Endothelial cell of umbilical vein (primary cell): Measurements from ENCODE around the gene MMRN2. TPM values are rescaled to one million over a fixed set of nuclear protein-coding genes. Genes with fewer than 3 reads are reported as not detected.

Experiments used
- BruUV-seq: library from RNA; stranded (reverse); fragments of 400-500 nt; replicated peaks from 2 replicates; lab custom pipeline; 2021; lab: Mats Ljungman, UMichigan
- CTCF ChIA-PET: fragments of 300-600, 350-600 bp; sonication (Branson Sonifier 250); formaldehyde crosslinking; loops from one replicate; lab custom pipeline; 2021; ENCODE audit warnings: antibody characterized with exemption, inconsistent platforms; lab: Charles Lee
- POLR2A ChIA-PET: fragments of 300-600, 350-600 bp; sonication (Branson Sonifier 250); formaldehyde crosslinking; loops from one replicate; lab custom pipeline; 2021; ENCODE audit warnings: antibody characterized with exemption, inconsistent platforms; lab: Charles Lee
- DNase-seq: peaks from one replicate; pipeline ENCODE4 v3.0.0-alpha.2; 2011; ENCODE audit warnings: low read depth, low spot score
- FAIRE-seq: peaks from 2 replicates; lab custom pipeline; 2011; peaks lifted over from hg19 to GRCh38; lab: Jason Lieb, UNC
- H2AFZ ChIP-seq: 2 replicates; pipeline ENCODE4 v1.6.0; 2012; ENCODE audit warnings: low read depth, low read length, control low read depth, inconsistent platforms
- H3K27ac ChIP-seq: 2 replicates; pipeline ENCODE4 v1.5.1; 2011; ENCODE audit warnings: low read depth, mild to moderate bottlenecking, control low read depth, low read length, moderate library complexity; ENCODE audit not compliant: insufficient read depth
- H3K27me3 ChIP-seq, 2 experiments: 2 replicates each; pipeline versions ENCODE4 v1.6.0 to v1.6.1; 2011; ENCODE audit warnings: low read length in 2 of 2, mixed read lengths in 1 of 2; ENCODE audit not compliant: control insufficient read depth in 2 of 2, insufficient read depth in 2 of 2
- H3K36me3 ChIP-seq, 2 experiments: 2 replicates in 1 of 2; 3 replicates in 1 of 2; pipeline ENCODE4 v1.5.1; 2011; ENCODE audit warnings: low read length in 2 of 2, mild to moderate bottlenecking in 1 of 2, moderate library complexity in 1 of 2; ENCODE audit not compliant: control insufficient read depth in 2 of 2, insufficient read depth in 2 of 2; ENCODE audit errors: extremely low read depth in 1 of 2
- H3K4me1 ChIP-seq: 3 replicates; pipeline ENCODE4 v1.5.1; 2011; ENCODE audit warnings: mild to moderate bottlenecking, low read length; ENCODE audit not compliant: control insufficient read depth, insufficient read depth; ENCODE audit errors: extremely low read depth
- H3K4me2 ChIP-seq: 2 replicates; pipeline ENCODE4 v1.6.1; 2011; ENCODE audit warnings: low read length, control low read depth, mixed read lengths; ENCODE audit not compliant: insufficient read depth
- H3K4me3 ChIP-seq, 3 experiments: fragments of 200-600 bp in 1 of 3; sonication (generic), shearing (Covaris generic) in 1 of 3; replicated peaks in 1 of 3; 2 replicates each; pipeline ENCODE4 v1.5.1; 2011 to 2016; ENCODE audit warnings: control low read depth in 3 of 3, low read length in 3 of 3, mild to moderate bottlenecking in 2 of 3, inconsistent platforms in 1 of 3, low read depth in 1 of 3, moderate library complexity in 1 of 3; ENCODE audit not compliant: insufficient read depth in 1 of 3
- H3K79me2 ChIP-seq: 2 replicates; pipeline ENCODE4 v1.6.0; 2012; ENCODE audit warnings: low read length, inconsistent platforms; ENCODE audit not compliant: control insufficient read depth, insufficient read depth
- H3K9ac ChIP-seq: replicated peaks from 2 replicates; pipeline ENCODE3; 2011; ENCODE audit warnings: low read length, control low read depth; ENCODE audit not compliant: insufficient read depth; ENCODE audit errors: extremely low read depth
- H3K9me1 ChIP-seq: replicated peaks from 3 replicates; pipeline ENCODE4 v1.6.0; 2011; ENCODE audit warnings: mild to moderate bottlenecking, low read length; ENCODE audit not compliant: control insufficient read depth, insufficient read depth; ENCODE audit errors: extremely low read depth
- H3K9me3 ChIP-seq: replicated peaks from 2 replicates; pipeline ENCODE4 v1.5.1; 2012; ENCODE audit warnings: low read length, inconsistent platforms; ENCODE audit not compliant: control insufficient read depth, insufficient read depth
- H4K20me1 ChIP-seq: replicated peaks from 2 replicates; pipeline ENCODE3; 2011; ENCODE audit warnings: mild to moderate bottlenecking, low read length; ENCODE audit not compliant: control insufficient read depth, insufficient read depth; ENCODE audit errors: extremely low read depth
- EZH2 ChIP-seq: IDR thresholded peaks from 2 replicates; pipeline ENCODE4 v1.6.1; 2012; ENCODE audit warnings: borderline replicate concordance, low read depth, mild to moderate bottlenecking, moderate library complexity, low read length, inconsistent platforms; ENCODE audit not compliant: severe bottlenecking
- FOS ChIP-seq: IDR thresholded peaks from 2 replicates; pipeline ENCODE4 v1.6.1; 2011; ENCODE audit warnings: mild to moderate bottlenecking, low read length, moderate library complexity, borderline replicate concordance; ENCODE audit not compliant: insufficient read depth
- JUN ChIP-seq: IDR thresholded peaks from 2 replicates; pipeline ENCODE4 v1.6.1; 2011; ENCODE audit warnings: borderline replicate concordance, low read depth; ENCODE audit not compliant: insufficient read length, insufficient read depth
- MYC ChIP-seq: IDR thresholded peaks from one replicate; pipeline ENCODE4 v1.6.1; 2011; ENCODE audit warnings: mild to moderate bottlenecking, low read depth, low read length
- POLR2A ChIP-seq: IDR thresholded peaks from 2 replicates; pipeline ENCODE4 v1.6.1; 2012; ENCODE audit warnings: low read depth, mild to moderate bottlenecking, control low read depth, low read length
- dilution Hi-C: fragments of 300-500 bp; cut with MboI; formaldehyde crosslinking; loops from one replicate; pipeline ENCODE4 v1.15.0; 2019; ENCODE audit warnings: low sequenced_read_pairs; ENCODE audit not compliant: extremely low pct_ligation_motif_present
- intact Hi-C: fragments of 100-400 bp; cut with micrococcal nuclease; formaldehyde crosslinking; loops from one replicate; pipeline ENCODE4 v1.10.0; 2022
- polyA plus RNA-seq, 4 experiments: library from polyadenylated mRNA; depleted of rRNA in 3 of 4; stranded (reverse) in 3 of 4; unstranded in 1 of 4; fragments of >200 nt; gene quantifications; 2 replicates each; pipeline versions ENCODE4 v1.2.1 to v1.2.3, GENCODE V29; 2011 to 2012; ENCODE audit warnings: missing spikeins in 1 of 4
- total RNA-seq: library from RNA; stranded (reverse); gene quantifications from 2 replicates; pipeline ENCODE4 v1.2.3, GENCODE V29; 2021
- TF ChIP-seq, protein P1 (sequence below), 2 donors: IDR thresholded peaks; 1 replicate in 1 of 2; 2 replicates in 1 of 2; pipeline ENCODE4 v1.5.1; 2011; ENCODE audit warnings: low read length in 2 of 2, mild to moderate bottlenecking in 2 of 2, moderate library complexity in 2 of 2, control low read depth in 1 of 2, inconsistent platforms in 1 of 2, low read depth in 1 of 2; ENCODE audit not compliant: insufficient read depth in 1 of 2; ENCODE audit errors: extremely low read depth in 1 of 2
- TF ChIP-seq, protein P2 (sequence below): IDR thresholded peaks from 2 replicates; pipeline ENCODE4 v1.6.1; 2011; ENCODE audit not compliant: insufficient read depth, insufficient read length

The MMRN2 gene
- total and polyA plus RNA-seq, 2 donors (not counting 3 experiments of a cell fraction or from before 2014, with no cell fraction given), result 154 to 169 TPM

GRCh38 chr10:86968994-86969355 lies 11.6 kb upstream of the MMRN2 start:
- H3K79me2 ChIP-seq, result no peaks in the 10 kb centered on the region
- TF ChIP-seq MYC, result no peak
- TF ChIP-seq, protein P1, sequence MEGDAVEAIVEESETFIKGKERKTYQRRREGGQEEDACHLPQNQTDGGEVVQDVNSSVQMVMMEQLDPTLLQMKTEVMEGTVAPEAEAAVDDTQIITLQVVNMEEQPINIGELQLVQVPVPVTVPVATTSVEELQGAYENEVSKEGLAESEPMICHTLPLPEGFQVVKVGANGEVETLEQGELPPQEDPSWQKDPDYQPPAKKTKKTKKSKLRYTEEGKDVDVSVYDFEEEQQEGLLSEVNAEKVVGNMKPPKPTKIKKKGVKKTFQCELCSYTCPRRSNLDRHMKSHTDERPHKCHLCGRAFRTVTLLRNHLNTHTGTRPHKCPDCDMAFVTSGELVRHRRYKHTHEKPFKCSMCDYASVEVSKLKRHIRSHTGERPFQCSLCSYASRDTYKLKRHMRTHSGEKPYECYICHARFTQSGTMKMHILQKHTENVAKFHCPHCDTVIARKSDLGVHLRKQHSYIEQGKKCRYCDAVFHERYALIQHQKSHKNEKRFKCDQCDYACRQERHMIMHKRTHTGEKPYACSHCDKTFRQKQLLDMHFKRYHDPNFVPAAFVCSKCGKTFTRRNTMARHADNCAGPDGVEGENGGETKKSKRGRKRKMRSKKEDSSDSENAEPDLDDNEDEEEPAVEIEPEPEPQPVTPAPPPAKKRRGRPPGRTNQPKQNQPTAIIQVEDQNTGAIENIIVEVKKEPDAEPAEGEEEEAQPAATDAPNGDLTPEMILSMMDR (IDR thresholded peaks at IDR 0.05; ENCODE audit: extremely low read depth in 1 of 2, insufficient read depth in 1 of 2, low read depth in 1 of 2, low read length in 2 of 2), result no peak
- no peak for TF ChIP-seq EZH2
- no peak for TF ChIP-seq JUN
- TF ChIP-seq, protein P2, sequence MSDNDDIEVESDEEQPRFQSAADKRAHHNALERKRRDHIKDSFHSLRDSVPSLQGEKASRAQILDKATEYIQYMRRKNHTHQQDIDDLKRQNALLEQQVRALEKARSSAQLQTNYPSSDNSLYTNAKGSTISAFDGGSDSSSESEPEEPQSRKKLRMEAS, result no peak
- no peak for TF ChIP-seq FOS
- no peak for TF ChIP-seq POLR2A
- peaks cover 55% of the 10 kb centered on the region for H3K4me1 ChIP-seq
- POLR2A ChIA-PET, result interaction anchor here (1.4 to 2.0 kb wide), 2 partner anchors 8 to 11 kb away, joined by 3 to 11 read pairs; partner anchors contain the start of genes MMRN2 and SNCG
- no peaks in the 10 kb centered on the region for H3K9me3 ChIP-seq
- H3K4me3 ChIP-seq, result no peak overlapping the region
- H3K4me2 ChIP-seq, result peak overlapping the region; percentile 49
- no peak overlapping the region for H3K9ac ChIP-seq
- CTCF ChIA-PET, result interaction anchor here (1.1 to 8.5 kb wide), 7 partner anchors 8 to 276 kb away, joined by 3 to 189 read pairs (median 5); partner anchors contain the start of genes MMRN2 and SNCG
- dilution Hi-C loops, result no loop called here
- H3K36me3 ChIP-seq, result no peaks in the 10 kb centered on the region
- H3K27ac ChIP-seq, result peak overlapping the region; percentile 16
- peak overlapping the region; percentile 56 for H2AFZ ChIP-seq
- BruUV-seq, result no TSS peak
- H3K9me1 ChIP-seq, result no peaks in the 10 kb centered on the region
- no peaks in the 10 kb centered on the region for H4K20me1 ChIP-seq
- no peaks in the 10 kb centered on the region for H3K27me3 ChIP-seq
- DNase-seq, result no peak
- intact Hi-C loops, result loop anchor here (2.0 kb wide), 1 partner anchor 116 kb away; no protein-coding TSS in a partner anchor
- no peak for FAIRE-seq
